Activated CD4-positive, CD25-positive, alpha-beta regulatory T cell treated with anti-CD3 and anti-CD28 coated beads, Interleukin-2, amount 50 U/mL, for 72 hours (primary cell): ENCODE data around the gene ENPP7.

Experiments used
- DNase-seq: peaks from one replicate; pipeline ENCODE4 v3.0.0; 2021

ENPP7 gene

DNA sequence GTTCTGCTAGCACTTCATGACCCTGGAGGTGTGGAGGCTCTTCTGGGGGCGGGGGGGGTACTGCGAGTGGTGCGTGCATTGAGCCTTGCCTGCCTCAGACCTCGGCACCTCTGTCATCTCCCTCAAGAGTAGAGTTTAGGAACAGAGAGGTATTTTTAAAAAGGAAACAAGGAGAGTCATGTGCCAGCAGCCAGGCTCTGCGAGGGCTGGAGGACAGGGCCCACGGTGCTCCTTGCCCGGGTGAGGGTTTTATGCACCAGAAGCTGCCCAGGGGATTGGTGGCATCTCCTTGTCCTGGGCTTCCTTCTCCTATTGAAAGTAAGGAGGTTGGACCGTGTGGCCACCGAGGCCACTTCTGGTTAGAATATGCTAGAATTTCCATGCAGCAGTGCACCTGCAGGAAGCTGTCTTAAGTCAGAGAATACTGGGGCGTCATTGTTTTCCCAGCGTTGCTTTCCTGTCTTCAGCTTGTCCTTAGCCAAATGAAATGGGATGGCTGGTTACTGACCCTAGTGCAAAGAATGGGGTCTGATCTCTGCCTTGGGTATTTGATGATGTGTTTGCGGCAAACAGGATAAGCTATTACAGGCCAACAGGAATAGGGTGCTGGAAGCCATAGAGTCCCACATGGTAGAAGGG lies 50.4 kb downstream of the ENPP7 start:
- DNase-seq: no peak

DNA sequence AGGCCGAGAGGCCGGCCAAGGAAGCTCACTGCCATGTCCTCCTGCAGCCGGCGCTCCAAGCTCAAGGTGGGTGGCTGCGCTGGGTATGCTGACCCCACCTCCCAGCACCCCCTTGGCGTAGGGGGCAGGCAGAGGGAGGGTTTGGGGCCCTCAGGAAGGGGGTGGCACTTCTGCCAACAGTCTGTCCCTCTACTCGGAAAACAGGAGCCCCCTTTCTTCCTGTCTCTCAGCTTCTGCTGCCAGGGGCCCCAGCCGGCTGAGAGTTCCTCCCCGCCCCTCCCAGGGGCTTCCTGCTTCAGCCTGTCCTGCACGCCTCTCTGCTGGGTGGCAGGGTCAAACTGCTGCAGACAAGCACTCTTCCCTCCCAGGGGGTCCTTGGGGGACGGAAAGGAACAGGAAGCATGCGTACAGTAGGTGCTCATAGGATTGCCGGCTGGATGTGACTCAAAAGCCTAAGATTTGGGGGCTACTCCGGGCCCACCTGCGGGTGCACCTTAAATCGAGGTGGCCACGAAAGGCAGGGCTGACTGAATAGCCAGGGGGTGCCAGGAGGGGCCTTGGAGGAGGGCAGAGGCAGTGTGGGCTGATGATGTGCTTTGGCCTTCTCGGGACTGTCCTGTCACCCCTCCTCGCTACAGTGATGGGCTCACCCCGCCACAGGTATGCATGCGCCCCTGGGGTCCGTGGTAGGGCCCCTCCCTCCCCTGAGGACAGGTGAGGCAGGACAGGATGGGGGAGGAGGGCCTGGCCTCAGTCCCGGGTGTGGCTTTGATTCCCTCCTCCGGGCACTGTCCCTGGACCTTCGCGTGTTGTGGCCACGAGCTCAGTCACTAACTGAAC lies 51.2 kb downstream of the ENPP7 start:
- DNase-seq: no peak

DNA sequence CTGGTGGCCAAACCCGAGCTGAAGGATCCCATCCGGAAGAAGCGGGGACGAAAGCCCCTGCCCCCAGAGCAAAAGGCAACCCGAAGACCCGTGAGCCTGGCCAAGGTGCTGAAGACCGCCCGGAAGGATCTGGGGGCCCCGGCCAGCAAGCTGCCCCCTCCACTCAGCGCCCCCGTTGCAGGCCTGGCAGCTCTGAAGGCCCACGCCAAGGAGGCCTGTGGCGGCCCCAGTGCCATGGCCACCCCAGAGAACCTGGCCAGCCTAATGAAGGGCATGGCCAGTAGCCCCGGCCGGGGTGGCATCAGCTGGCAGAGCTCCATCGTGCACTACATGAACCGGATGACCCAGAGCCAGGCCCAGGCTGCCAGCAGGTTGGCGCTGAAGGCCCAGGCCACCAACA lies 53.1 kb downstream of the ENPP7 start:
- DNase-seq: no peak

DNA sequence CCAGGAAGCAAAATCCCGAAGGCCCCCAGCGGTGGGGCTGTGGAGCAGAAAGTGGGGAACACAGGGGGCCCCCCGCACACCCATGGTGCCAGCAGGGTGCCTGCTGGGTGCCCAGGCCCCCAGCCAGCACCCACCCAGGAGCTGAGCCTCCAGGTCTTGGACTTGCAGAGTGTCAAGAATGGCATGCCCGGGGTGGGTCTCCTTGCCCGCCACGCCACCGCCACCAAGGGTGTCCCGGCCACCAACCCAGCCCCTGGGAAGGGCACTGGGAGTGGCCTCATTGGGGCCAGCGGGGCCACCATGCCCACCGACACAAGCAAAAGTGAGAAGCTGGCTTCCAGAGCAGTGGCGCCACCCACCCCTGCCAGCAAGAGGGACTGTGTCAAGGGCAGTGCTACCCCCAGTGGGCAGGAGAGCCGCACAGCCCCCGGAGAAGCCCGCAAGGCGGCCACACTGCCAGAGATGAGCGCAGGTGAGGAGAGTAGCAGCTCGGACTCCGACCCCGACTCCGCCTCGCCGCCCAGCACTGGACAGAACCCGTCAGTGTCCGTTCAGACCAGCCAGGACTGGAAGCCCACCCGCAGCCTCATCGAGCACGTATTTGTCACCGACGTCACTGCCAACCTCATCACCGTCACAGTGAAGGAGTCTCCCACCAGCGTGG lies 53.7 kb downstream of the ENPP7 start:
- DNase-seq: no peak

DNA sequence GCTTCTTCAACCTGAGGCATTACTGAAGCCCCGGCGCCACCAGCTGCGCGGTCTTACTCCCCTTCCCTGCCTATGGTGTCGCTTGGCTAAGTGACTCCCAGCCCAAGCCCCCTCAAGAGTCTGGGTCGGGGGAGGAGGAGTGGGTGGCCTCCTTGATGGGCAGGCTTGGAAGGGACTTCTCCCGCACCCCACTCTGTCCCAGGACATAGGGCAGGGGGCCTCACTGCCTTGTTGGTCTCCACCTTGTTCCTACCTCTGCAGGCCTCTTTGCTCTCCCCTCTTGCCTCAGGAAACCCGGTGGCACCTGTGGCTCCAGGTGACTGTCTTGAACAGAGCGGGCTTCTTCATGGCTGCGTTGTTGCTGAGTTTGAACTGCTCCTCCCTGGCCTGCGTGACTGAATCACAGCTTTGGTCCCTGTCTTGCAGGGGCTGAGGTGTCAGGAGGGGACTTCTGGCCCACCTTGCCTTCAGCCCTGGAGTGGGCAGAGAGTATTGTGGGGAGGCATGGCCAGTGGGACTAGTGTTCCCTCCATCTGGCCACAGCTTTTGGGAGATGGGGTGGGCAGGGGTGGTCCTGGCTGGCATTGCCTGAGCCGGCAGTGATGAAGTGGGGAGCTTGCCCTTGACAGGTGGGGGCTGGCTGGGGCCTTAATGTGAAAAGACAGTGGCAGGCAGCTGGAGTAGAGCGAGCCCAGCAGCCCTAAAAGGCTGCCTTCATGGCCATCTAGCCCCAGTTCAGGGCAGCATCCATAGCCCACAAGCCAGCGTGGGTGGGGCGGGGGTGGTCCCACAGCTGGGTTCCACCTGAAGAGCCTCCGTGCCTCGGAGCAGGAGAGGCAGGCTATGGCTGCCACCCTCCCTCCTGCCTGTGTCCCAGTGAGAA lies 54.5 kb downstream of the ENPP7 start:
- DNase-seq: no peak

DNA sequence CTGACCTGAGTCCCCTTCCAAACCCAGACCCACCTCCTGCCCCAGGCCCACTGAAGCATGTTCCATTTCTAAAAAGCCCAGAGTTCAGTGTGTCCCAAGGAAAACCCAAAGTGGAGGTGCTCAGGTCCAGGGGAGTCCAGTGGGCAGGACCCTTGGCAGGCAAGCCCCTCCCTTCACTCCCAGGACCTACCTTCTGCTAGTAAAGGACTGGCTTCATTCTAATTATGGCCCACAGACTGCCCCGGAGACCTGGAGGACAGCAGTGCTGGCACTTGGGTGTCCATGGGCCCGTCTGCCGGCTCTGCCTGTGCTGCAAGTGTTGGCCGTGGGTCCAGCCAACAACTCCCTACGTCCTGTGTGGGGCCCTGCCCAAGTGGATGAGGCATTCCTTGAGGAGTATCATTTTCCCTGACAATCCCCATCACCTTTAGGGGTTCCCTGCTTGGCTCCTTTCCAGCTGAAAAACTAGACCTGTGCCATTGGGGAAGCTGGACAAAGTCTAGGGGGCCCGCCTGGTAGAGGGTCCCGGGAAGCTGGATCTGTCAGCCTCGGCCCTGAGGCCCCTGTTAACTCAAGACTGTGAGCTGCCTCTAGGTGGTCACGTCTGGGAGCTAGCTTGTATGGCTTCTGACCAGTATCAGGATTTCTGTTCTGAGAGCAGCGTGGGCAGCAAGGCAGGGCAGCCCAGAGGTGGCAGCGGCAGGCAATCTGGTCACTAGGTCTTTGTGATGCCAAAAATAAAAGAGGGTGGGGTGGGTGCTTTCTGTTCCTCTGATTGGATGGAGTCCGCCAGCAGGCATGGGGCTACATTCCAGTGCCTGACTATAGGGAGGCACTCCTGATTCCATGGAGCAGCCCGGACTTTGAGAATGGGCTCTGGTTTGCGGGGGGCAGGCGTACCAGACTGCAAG lies 55.4 kb downstream of the ENPP7 start:
- no peak for DNase-seq

DNA sequence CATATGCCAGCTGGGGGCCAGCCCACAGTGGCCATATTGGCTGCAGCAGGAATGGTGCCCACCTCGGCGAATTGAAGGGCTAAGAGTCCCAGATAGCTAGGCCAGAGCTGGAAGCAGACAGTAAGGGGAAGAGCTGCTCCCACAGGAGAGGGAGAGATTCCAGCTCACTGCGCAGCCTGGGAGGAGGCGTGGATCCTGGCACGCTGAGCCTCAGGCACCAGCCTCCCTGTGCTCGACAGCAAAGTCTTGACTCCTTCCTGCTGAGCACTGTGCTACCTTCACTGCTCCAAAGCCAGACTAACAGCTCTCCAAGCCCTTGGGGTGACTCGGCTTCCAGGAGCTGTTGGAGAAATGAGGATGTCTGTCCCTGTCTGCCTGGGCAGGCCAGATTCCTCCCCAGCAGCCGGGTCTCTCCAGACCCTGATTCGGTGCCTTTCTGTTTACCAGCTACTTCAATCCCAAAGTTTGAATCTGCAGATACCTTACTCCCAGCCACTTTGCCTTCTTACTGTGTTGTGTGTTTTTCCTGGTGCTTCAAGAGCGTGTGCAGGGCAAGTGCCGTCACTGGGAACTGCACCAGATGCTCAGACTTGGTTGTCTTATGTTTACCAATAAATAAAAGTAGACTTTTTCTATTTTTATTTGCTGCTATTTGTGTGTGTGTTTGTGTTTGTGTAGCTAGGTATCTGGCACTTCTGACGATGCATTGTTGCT lies 56.3 kb downstream of the ENPP7 start:
- no peak for DNase-seq

DNA sequence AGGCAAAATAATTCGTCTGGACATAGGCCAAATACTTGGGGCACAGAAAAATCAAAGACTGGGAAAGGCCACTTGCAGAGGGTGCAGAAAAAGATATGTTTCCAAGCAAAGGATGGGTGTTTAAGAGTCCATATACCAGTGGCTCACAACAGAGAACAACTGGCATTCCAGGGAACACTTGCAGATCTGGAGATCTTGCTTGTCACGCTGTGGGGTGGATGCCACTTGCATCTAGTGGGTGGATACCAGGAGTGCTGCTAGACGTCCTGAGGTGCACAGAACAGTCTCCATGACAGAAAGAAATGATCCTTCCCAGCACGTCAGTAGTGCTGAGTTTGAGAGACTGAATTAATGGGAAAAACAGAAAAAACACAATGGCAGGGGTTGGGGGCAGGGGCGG lies 57.7 kb downstream of the ENPP7 start:
- DNase-seq: no peak

DNA sequence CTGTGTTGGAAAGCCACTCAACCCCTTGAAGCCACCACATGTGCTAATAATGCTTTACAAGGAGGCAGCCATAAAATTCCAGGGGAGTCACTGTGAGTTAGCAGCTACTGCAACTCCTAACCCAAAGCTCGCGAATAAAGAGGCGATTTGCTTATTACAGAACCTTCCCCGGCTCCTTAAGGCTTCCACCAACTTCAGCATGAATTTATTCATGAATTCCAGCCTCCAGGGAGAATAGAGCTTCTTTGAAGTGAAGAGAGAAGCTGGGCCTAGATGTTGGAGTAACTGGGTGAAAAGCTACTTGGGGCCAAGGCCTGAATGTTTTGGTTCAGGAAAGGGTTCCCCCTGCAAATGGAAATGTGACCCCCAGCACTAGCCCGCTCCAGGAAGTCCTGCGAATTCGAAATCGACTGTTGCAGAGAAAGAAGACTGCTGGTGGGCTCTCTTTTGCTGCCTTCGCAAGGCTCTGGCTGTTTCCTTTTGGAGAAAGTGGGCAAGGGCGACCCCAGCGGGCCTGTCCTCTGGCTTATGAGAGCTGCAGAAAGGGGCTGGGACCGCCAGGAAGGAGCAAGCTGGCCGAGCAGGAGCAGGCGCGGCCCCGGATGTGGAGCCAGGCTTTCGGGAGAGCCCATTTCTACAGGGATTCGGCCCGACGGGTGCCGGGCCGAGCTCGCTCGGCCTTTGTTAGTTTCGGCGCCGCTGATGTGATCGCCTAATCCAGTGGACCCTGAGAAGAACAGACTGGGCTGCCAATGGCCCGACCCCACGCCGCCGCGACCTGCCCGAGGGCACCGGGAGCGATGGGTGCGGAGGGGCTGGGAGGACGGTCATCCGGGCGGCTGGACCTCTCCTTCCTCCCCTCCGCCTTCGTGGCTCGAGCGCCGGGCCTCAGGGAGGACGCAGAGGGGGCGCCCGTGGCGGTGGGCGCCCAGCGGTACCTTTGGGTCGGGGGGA lies 58.5 kb downstream of the ENPP7 start:
- DNase-seq: no peak

DNA sequence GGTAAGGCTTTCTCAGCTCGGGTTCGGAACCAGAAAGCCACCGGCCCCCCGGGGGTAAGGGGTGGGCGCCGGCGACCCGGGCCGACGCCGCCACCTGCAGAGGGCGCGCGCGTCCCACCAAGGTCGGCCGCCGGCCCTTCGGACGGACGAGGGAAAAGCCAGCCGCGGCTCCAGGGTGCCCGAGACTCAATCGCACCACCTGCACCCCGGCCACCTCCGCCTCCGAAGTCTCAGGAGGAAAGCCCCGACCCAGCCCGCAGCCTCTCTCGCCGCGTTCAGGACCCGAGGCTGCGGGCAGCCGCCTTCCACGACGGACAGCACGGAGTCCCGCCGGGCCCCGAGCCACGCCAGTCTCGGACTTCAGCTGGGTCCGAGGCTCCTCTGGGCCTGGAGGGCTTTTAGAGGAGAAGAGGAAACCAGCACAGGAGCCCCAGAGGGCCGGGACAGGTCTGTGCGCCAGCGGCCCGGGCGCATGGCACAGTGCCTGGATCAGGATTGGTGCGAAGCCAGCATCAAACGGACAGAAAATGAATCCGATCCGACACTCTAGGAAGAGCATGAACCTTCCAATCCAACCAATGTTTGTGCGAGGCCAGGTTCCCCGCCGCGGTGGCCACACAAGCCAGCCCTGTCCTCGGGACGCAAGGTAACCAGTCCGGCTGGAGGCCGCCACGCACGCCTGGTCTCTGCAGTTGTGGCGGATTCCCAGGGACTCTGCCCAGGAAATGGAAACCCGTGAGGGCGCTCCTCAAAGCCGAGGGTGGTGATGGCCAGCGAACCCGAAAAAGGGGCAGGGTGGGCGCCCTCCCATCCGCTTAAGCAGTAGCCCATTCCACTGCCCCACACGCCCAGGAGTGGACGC lies 59.4 kb downstream of the ENPP7 start:
- DNase-seq: no peak

DNA sequence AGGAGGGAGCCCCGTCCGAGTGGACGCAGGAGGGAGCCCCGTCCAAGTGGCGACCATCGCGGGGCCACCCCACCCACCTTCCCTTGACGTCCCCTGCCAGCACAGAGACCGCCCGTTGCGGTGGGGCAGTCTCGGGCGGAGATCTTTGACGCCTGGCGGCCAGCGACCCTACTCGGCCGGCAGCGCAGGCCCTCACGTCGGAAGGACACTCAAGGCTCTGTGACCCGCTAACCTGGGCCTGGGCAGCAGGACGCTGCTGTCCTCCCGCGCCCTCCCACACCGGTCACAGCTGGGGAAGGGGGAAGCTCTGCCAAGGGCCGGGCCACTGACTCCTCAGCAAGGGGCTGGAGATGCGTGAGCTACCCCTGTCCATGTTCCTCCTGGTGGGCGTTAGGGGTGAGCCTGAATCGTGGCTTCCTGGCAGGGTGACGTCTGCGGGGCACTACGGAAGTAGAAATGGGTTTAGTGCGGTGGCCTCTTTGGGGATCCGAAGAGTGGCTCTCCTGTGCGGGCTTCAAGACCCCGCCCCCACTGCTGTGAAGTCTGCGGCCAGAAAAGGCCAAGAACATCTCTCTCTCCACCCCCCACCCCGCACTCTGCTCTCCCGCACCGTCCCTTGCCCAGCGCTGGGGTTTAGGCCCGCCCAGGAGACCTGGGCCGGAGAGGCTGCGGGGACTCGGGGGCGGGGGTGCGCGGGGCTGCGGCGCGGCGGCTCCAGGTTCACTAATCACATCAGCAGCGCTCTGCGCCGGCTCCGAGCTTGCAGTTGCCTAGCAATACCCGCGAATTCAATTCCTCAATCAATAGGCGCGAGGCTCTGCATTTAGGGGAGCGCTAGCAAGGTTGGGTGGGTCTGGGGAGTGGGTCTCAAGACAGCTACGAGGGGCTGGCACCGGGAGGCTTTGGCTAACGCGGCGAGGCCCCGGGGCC lies 60.3 kb downstream of the ENPP7 start:
- no peak for DNase-seq

DNA sequence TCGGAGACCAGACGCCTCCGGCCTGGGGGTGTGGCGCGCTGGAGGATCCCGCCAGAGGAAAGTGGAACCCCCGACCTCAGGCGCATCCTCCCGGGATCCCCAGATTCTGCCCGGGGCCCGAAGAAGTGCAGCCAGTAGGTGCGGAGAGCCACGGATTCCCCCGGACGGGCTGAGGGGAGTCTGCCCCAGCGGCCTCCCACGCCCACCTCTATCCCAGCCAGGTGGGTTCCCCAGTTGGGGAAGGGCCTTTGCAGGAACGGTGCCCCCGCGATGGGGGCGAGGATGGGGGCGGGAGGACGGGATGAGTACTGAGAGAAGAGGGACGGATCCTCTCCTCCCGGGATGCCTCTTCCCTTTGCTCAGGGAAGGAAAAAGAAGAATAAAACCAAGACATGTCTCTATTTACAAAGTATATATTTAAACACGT lies 61.0 kb downstream of the ENPP7 start:
- DNase-seq: no peak
